Superior temporal gyrus (tissue), 1 donor: ENCODE measurements around the gene KTI12.
A peak's percentile ranks its signal among the peaks of the same experiment; 100 is the strongest.
"Not testable (repeated sequence)": the region's sequence is repeated elsewhere in the genome, so short reads cannot be mapped to it uniquely, and the experiment has no call there.

Experiments
- DNase-seq: peaks from one replicate; pipeline ENCODE4 v3.0.0-alpha.2; 2016; ENCODE audit errors: extremely low spot score

KTI12 gene, protein sequence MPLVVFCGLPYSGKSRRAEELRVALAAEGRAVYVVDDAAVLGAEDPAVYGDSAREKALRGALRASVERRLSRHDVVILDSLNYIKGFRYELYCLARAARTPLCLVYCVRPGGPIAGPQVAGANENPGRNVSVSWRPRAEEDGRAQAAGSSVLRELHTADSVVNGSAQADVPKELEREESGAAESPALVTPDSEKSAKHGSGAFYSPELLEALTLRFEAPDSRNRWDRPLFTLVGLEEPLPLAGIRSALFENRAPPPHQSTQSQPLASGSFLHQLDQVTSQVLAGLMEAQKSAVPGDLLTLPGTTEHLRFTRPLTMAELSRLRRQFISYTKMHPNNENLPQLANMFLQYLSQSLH

DNA sequence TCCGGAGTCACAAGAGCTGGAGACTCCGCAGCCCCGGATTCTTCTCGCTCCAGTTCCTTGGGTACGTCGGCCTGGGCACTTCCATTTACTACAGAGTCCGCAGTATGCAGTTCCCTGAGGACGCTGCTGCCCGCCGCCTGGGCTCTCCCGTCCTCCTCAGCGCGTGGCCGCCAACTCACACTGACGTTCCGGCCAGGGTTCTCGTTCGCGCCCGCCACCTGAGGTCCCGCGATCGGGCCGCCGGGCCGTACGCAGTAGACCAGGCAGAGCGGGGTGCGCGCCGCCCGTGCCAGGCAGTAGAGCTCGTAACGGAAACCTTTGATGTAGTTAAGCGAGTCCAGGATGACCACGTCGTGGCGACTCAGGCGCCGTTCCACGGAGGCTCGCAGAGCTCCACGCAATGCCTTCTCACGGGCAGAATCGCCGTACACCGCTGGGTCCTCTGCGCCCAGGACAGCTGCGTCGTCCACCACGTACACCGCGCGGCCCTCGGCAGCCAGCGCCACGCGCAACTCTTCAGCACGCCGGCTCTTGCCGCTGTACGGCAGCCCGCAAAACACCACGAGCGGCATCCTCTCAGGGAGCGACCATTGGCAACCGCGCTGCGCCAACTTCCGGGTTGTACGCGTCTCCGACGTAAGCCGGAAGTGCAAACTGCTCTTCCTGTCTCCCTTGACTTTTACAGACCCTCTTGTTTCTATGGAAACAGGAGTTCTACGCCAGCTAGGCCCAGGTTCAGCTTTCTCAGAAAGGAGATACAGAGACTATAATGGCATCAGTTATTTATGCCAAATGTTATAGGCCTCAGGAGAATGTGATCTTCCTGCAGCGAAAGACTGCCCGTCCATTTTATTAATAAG is at the start of gene KTI12:
KTI12 (minus strand) TSS at position 621 of the 860 bp plus-strand sequence; CDS start at position 572, 49 bp downstream.
- DNase-seq, result peak; percentile 96

DNA sequence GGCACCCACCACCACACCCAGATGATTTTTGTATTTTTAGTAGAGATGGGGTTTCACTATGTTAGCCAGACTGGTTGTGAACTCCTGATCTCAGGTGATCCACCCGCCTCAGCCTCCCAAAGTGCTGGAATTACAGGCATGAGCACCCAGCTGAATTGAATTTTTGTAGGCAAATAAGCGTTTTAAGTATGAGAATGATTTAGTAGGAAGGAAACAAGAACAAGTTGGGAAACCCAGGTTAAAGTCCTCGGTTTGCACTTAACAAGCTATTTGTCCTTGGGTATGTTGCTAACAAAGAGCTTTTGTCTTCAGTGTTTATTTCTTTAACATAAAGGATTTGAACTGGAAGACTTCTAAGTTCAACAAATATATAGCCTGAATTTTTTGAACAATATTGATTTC is 46.4 kb upstream of the KTI12 start:
- DNase-seq, result no peak

DNA sequence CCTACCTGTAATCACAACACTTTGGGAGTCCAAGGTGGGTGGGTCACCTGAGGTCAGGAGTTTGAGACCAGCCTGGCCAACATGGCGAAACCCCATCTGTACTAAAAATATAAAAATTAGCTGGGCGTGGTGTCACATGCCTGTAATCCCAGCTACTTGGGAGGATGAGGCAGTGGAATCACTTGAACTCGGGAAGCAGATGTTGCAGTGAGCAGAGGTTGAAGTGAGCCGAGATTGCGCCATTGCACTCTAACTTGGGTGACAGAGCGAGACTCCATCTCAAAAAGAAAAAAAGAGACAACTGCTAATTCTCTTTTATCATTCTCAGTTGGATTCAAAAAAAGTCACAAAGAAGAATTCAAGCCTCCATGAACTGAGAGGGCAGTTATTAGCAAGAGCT is 43.7 kb upstream of the KTI12 start:
- DNase-seq, result not testable (repeated sequence)

DNA sequence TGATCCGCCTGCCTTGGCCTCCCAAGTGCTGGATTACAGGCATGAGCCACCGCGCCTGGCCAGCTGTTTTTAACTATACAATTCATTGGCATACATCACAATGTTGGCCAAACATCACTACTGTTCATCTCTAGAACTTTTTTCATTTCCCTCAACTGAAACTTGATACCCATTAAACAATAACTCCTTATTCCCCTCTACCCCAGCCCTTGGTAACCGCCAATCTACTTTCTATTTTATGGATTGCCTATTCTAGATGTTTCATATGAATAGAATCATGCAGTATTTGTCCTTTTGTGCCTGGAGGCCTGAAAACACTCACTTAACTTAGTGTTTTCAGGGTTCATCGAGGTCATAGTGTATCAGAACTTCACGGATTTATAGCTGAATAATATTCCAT is 38.7 kb upstream of the KTI12 start:
- DNase-seq, result no peak

DNA sequence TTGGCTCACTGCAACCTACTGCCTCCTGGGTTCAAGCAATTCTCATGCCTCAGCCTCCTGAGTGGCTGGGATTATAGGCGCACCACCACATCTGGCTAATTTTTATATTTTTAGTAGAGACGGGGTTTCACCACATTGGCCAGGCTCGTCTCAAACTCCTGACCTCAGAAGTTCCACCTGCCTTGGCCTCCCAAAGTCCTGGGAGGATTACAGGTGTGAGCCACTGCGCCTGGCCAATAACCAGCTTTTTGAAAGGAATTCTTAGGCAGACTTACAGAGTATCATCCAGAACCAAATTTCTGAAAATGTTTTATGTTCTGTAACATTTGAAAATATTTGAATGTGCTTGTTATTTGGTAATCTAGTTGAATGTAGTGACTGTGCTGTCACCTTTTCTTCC is 37.1 kb upstream of the KTI12 start:
- no peak for DNase-seq

DNA sequence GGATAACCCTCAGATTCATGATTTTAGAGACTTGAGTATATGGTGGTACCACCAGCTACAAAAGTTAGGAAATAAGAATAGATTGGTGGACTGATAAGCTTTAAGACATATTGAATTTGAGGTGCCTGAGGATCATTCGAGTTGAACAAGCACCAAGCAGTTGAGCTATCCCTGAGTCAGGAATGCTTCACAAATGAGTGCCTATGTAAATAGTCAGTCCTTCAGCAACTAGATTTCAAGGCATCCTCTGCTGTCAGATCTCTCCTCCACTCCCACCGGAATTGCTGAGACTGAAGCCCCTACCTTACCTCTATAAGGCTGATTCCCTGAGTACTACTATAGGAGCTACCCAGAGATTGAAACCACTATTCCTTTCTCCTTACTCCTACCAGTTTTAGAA is 29.6 kb upstream of the KTI12 start:
- DNase-seq, result no peak

DNA sequence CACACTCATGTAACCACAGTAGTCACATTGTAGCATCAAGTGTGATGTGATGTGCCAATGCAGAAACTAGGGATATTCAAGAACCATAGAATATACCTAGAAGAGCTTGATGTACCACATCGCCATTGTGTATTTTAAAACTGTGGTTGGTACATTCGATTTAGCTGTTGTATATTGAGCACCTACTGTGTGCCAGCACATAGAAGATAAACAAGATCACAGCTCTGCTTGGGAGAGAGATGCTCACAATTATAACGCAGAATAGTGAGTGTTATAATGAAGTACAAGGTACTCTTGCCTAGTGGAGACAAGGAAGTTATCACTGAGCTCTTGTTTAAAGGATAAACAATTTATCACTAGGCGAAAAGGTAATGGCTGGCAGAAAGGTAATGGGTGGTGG is 27.2 kb upstream of the KTI12 start:
- DNase-seq, result no peak

DNA sequence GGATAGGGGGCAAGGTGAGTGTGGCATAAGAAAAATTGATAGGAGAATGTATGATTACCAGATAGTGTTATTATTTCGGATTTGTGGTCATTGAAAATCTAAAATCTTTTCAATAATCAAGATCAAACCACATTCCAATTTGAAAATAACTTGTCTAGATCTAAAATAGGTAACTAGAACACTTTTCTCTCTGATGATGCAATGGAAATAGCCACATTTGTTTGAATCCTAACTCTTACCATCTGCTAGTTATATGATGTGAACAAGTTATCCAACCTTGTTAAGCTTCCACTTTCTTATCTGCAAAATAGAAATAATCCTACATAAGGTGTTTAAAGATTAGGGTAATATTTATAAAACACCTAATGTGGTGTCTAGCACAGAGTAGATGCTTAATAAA is 26.3 kb upstream of the KTI12 start:
- DNase-seq, result no peak

DNA sequence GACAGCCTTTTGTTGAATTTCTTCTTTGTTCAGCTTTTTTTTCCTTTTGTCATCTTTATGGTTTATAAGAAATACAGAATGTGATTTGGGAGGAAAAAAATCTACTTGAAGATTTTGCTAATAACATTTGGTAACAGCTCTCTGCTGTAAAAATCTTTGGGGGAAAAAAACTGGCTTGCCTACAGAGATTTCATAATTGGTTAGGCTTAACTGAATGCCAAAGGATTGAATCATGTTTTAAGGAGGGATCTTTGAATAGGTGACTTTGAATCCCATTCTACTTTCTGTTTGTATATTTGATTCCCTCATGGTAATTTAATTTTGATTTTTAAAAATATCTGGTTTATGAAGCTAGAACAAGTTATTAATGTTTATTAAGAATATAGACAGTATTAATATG is 25.7 kb upstream of the KTI12 start:
- no peak for DNase-seq

DNA sequence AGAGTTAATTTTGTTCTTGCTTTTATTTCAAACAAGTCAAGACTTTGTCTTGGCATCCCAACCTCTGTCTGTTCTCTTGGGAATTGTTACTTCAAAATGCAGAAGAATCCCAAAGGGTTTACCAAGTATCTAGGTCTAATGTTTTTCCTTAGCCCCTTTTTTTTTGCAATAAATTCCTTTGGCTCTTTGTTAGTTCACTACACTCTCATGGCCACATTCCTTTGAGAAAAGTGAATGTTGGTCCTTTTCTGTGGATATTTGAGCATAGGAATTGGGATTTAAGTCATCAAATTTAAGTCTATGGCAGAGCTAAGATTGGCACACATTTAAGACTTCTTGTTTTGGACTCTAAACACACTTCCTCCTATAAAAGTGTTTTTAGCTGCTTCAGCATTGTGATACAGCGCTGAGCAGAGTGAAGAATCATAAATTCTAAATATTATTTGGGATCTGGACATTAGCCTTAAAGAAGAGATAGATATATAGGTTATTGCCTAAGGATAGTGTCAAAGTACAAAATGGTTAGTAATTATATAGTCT is 24.3 kb upstream of the KTI12 start:
- DNase-seq, result no peak

DNA sequence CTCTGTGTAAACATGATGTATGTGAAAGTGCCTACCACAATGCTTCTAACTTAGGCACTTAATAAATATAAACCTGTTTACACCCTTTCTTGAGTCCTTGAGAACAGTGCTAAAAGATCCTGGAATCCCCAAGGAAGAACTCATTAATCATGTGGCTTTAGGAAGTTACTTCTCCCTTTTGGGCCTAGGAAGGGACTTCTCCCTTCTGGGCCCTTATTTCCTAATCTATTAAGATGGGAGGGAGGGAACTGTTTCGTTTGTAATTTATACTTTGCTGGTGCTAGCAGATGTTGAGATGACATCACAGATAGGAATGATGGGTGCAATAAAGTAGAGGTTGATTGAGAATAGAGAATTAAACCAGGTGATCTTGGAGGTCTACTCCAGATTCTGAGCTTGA is 23.6 kb upstream of the KTI12 start:
- no peak for DNase-seq

DNA sequence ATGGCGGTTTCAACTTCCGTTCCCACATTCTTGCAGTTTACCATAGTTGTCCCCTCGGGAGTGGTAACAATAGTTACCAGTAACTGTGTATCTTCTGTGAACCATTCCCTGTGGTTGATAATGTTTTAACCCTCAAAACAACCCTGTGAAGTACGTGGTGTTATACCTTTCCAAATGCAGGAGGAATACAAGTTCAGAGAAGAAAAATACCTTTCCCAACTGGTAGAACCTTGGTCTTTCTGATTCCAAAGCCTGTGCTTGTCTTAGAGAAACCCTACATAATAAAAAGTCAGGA is 23.3 kb upstream of the KTI12 start:
- DNase-seq, result no peak

DNA sequence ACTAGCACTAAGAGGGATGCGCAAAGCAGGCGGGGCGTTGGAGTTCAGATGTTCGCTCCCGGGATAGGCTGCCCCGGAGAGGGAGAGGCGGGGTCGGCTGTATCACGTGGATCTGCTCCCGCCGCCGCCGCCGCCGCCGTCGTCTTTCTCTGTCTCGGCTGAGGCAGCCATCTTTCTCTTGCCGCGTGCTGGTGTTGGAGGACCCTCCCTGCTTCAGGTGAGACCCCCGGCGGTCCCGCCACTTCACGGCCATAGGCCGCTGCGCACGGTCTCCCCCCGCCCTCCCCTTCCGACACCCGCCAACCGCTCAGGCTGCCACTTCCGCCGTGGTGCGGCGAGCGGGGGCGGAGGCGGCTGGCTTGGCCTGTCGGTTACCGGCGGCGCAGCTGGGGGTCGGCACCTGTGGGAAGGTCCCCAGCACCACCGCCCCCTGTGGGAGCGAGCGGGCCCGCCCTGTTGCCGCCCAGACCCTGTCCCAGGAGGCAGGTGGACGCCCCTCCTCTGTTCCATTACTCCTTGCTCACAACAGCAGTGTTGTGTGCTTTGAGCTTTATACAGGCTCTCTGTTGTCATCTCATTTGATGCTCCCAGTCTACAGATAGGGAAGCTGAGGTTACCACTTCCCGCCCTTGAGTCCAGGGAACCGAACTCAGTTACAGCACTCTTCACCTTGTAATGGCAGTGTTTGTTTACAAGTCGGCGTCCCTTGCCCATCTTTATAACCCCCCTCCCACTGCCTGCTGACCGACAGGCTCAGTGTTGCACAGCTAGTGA is 22.7 kb upstream of the KTI12 start, which contains the start of gene BTF3L4:
BTF3L4 (plus strand) TSS at position 133 of the 774 bp plus-strand sequence. CDS start 3,553 bp downstream, outside the sequence.
- DNase-seq, result peak; percentile 96

DNA sequence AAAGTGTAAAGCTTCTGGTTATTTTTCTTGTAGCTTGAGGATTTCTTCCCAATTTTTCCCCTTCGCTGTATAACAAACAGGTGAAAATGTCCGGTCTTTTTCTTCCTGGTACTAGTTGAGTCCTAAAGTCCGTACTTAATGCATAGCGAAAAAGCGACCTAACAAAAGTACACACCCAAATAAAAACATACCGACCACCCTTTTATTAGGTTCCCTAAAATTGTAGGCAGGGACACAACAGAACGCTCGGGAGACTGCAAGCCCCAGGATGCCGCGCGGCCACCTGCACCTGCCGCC is 22.2 kb upstream of the KTI12 start:
- no peak for DNase-seq

DNA sequence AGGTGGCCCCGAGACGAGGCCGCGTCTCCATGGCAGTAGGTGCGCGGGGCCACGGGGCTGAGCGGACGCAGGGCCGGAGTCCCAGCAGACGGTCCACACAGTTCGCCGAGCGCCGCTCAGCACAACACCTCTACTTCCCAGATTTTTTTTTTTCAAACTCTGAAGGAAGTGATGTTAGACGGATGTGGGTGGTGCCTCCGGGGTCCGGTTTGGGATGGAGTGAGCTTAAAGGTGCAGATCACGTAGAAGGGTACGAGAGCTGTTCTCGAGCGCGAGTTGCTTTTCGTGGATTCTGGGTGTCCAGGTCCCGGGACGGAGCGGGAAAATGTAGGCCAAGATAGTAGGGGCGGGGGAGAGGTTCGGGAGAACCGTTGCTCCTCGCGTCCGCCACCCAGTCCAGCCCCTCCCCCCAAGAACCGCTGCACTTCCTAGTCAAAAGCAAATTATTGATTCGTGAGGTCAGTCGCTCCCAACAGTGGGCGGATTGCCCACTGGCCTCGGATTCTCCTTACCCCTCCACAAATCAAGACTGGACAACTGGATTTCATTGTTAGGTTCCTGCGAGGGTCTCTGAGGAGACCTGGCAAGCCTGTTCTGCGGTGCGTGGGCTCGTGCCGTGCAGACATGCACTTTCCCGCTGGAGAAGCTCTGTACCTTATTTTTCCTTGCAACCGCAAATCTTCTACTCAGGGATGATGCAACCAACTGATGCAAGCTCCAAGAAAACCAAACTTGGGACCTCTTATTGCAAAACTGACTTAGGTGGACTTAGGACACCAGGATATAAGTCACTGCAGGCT is 21.7 kb upstream of the KTI12 start, which contains the start of gene TXNDC12:
TXNDC12 (minus strand) TSS at position 126 of the 800 bp plus-strand sequence; CDS start at position 31, 95 bp downstream.
- peak; percentile 95 for DNase-seq

DNA sequence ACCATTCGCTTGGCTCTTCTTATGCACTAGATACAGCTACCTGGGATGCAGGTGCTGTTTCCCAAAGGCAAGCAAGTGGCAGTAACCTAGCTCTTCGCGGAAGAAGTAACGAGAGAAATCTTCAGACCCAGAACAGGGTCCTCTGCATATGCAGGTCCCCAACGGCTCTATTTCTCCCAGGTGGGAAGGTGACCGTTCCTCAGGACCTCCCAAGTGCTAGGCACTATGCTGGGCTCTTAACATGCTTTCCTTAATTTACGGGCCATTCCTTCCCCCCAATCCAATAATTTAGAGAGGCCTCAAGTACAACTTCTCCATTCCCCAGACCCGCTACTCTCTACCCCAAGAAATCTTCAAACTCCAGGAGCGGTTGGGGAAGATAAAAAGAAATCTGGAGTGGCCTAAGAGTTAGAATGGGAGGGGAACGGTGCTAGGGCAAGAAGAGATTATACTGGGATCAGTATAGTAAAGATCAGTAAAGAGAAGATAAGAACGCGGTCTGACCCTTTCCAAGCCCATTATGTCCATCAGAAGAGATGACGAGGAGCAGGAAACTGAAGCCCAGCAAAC is 21.0 kb upstream of the KTI12 start:
- DNase-seq, result no peak

DNA sequence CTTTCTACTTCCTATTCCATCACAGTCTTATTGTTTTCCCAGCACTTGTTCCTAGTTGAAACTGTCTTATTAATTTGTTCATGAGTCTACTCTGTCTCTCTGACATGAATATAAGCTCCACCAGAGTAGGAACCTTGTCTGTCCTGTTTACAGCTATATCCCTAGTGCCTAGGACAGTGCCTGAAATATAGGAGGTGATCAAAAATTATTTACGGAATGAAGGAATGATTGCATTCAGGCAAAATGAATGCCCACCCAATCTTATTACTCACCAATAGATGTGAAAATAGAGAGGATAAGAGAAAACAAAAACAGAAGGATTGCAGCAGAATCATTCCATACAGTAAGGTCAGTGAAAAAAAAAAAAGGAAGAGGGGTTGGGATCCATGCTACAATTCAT is 20.3 kb upstream of the KTI12 start:
- no peak for DNase-seq

DNA sequence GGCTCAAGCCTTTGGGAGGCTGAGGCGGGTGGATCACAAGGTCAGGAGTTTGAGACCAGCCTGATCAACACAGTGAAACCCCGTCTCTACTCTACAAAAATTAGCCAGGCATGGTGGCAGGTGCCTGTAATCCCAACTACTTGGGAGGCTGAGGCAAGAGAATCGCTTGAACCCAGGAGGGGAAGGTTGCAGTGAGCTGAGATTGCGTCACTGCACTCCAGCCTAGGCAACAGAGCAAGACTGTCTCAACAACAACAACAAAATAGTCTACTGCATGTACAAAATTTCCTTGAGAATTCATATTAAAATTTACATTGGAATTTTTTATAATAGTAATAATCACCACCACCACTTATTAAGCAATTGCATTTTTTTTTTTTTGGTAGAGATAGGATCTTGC is 15.7 kb upstream of the KTI12 start:
- not testable (repeated sequence) for DNase-seq

DNA sequence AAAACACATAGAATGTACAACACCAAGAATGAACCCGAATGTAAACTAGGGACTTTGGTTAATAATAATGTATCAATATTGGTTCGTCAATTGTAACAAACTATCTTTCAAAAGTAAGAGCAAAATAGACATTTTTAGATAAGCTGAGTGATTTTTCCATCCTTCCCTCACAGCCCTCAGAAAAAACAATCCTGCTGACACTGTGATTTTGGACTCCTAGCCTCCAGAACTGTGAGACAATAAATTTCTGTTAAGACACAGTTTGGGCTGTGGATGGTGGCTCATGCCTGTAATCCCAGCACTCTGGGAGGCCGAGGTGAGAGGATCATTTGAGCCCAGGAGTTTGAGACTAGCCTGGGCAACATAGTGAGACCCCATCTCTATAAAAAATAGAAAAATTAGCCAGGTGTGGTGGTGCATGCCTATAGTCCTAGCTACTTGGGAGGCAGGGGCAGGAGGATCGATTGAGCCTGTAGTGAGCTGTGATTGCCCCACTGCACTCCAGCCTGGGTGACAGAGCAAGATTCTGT is 12.1 kb upstream of the KTI12 start:
- DNase-seq, result not testable (repeated sequence)

DNA sequence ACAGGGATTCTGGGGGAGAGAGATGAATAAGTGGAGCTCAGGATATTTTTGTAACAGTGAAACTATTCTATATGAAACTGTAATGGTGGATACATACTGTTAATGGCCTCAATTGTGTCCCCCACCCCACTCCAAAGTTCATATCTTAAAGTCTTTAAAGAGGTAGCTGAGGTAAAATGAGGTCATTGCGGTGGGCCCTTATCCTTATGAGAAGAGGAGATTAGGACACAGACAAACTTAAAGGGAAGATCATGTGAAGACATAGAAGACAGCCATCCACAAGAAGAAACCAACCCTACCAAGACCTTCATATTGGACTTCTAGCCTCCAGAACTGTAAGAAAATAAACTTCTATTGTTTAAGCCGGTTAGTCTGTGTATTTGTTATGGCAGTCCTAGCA is 11.6 kb upstream of the KTI12 start:
- DNase-seq, result no peak
